ENCODE data around the gene IL17REL. TPM values are rescaled to one million over a fixed set of nuclear protein-coding genes. Genes with fewer than 3 reads are reported as not detected.

The IL17REL gene
- total and polyA plus RNA-seq, 2 of the 13 experiments (the other 11 are each of a cell fraction or from before 2014, with no cell fraction given): not detected

GRCh38 chr22:49962751-49963646, 49.6 kb downstream of the IL17REL start (continued):
- TF ChIP-seq AHDC1 (CRISPR knock-in tag; IDR thresholded peaks at IDR 0.05; ENCODE audit: borderline replicate concordance) (no peak), DDIT3 (CRISPR knock-in tag; IDR thresholded peaks at IDR 0.05) (no peak), TCF7 (IDR thresholded peaks at IDR 0.05; ENCODE audit: low read depth) (no peak), STAT6 (CRISPR knock-in tag; IDR thresholded peaks at IDR 0.05; ENCODE audit: borderline replicate concordance) (no peak), ZBTB7A (CRISPR knock-in tag; IDR thresholded peaks at IDR 0.05) (no peak), MAF1 (CRISPR knock-in tag; IDR thresholded peaks at IDR 0.05; ENCODE audit: borderline replicate concordance) (no peak), ZFP41 (CRISPR knock-in tag; IDR thresholded peaks at IDR 0.05; ENCODE audit: borderline replicate concordance) (no peak), ZNF451 (CRISPR knock-in tag; IDR thresholded peaks at IDR 0.05) (peak; percentile 53; the same call in 1 of the 2 replicates), PHF8 (CRISPR knock-in tag; IDR thresholded peaks at IDR 0.05) (no peak; the same call in 1 of the 2 replicates), RAD21 (CRISPR knock-in tag; IDR thresholded peaks at IDR 0.05) (no peak), NFIC (IDR thresholded peaks at IDR 0.05; ENCODE audit: low read length) (no peak), ZXDC (CRISPR knock-in tag; IDR thresholded peaks at IDR 0.05) (0 out of 2 replicates have a peak, but pooled peaks have one; percentile 37), RBAK (CRISPR knock-in tag; IDR thresholded peaks at IDR 0.05) (peak; percentile 65; the same call in 1 of the 2 replicates), ZFP62 (CRISPR knock-in tag; IDR thresholded peaks at IDR 0.05) (no peak), TCF12 (IDR thresholded peaks at IDR 0.05) (no peak), TCF12 (CRISPR knock-in tag; IDR thresholded peaks at IDR 0.05) (no peak), RXRB (CRISPR knock-in tag; IDR thresholded peaks at IDR 0.05; ENCODE audit: borderline replicate concordance) (no peak), ZNF3 (CRISPR knock-in tag; IDR thresholded peaks at IDR 0.05) (no peak), ZNF326 (CRISPR knock-in tag; IDR thresholded peaks at IDR 0.05; ENCODE audit: borderline replicate concordance) (no peak)

Measured in HepG2 (cell line).